ENCODE results near the gene MRPS18A. TPM values are rescaled to one million over a fixed set of nuclear protein-coding genes. Genes with fewer than 3 reads are reported as not detected.
A peak's percentile ranks its signal among the peaks of the same experiment; 100 is the strongest.

Gene MRPS18A
- total RNA-seq (2016; rRNA removed; fragmentation: Illumina TruSeq; extraction: Trizol) (89.1 and 100 TPM in 2 replicates), polyA plus RNA-seq (2011; rRNA removed) (87.8 and 102 TPM in 2 replicates), polyA minus RNA-seq (2011; rRNA and poly(A)+ RNA removed; ENCODE audit: low replicate concordance) (146 and 147 TPM in 2 replicates), Bru-seq, nascent RNA (percentile 87 among the genes with signal in this experiment), BruChase-seq, experiment 1, labeled RNA remaining after a 6-hour chase (percentile 63 among the genes with signal in this experiment), BruChase-seq, experiment 2, labeled RNA remaining after a 2-hour chase (percentile 66 among the genes with signal in this experiment)
- total RNA-seq (2016; cell fraction: cytosol; rRNA removed; fragmentation: Illumina TruSeq; extraction: Trizol; ENCODE audit: low read depth): 51.0 and 53.1 TPM in 2 replicates
- total RNA-seq (2016; cell fraction: insoluble cytoplasmic fraction; rRNA removed; fragmentation: Illumina TruSeq; extraction: Trizol): 92.0 and 115 TPM in 2 replicates
- total RNA-seq (2016; cell fraction: membrane; rRNA removed; fragmentation: Illumina TruSeq; extraction: Trizol): 52.2 and 52.5 TPM in 2 replicates
- total RNA-seq (2016; cell fraction: nucleus; rRNA removed; fragmentation: Illumina TruSeq; extraction: Trizol): 44.5 and 50.5 TPM in 2 replicates
- polyA plus RNA-seq (2011; cell fraction: cytosol; rRNA removed): 108 and 150 TPM in 2 replicates
- 43.7 and 43.9 TPM in 2 replicates for polyA plus RNA-seq (2011; cell fraction: nucleus; rRNA removed)
- 56.6 and 66.1 TPM in 2 replicates for polyA plus RNA-seq (2012)
- 59.0 and 63.6 TPM in 2 replicates for polyA plus RNA-seq (2016; cell fraction: cytosol; fragmentation: Illumina TruSeq; extraction: Trizol; ENCODE audit: low read depth)
- polyA plus RNA-seq (2016; cell fraction: insoluble cytoplasmic fraction; fragmentation: Illumina TruSeq; extraction: Trizol; ENCODE audit: low read depth): 121 and 138 TPM in 2 replicates
- 49.5 and 50.7 TPM in 2 replicates for polyA plus RNA-seq (2016; cell fraction: membrane; fragmentation: Illumina TruSeq; extraction: Trizol; ENCODE audit: low read depth)
- 49.3 and 56.1 TPM in 2 replicates for polyA plus RNA-seq (2016; cell fraction: nucleus; fragmentation: Illumina TruSeq; extraction: Trizol; ENCODE audit: insufficient read depth, low read depth)
- polyA minus RNA-seq (2011; cell fraction: cytosol; rRNA and poly(A)+ RNA removed): 32.4 and 35.6 TPM in 2 replicates
- polyA minus RNA-seq (2011; cell fraction: nucleus; rRNA and poly(A)+ RNA removed): 65.1 and 66.4 TPM in 2 replicates
- long read RNA-seq, experiment 1, transcript MRPS18A-202 (6 exons, 1,062 nt): major isoform, 96 of 106 reads
- long read RNA-seq, experiment 1, partial matches to known transcripts: 1 of 106 reads
- long read RNA-seq, experiment 1, other reads (novel, unspliced or antisense): 4 of 106 reads
- long read RNA-seq, experiment 2, transcript MRPS18A-202 (6 exons, 1,062 nt): major isoform, 127 of 164 reads
- long read RNA-seq, experiment 2, partial matches to known transcripts: 6 of 164 reads
- long read RNA-seq, experiment 2, other reads (novel, unspliced or antisense): 25 of 164 reads

DNA sequence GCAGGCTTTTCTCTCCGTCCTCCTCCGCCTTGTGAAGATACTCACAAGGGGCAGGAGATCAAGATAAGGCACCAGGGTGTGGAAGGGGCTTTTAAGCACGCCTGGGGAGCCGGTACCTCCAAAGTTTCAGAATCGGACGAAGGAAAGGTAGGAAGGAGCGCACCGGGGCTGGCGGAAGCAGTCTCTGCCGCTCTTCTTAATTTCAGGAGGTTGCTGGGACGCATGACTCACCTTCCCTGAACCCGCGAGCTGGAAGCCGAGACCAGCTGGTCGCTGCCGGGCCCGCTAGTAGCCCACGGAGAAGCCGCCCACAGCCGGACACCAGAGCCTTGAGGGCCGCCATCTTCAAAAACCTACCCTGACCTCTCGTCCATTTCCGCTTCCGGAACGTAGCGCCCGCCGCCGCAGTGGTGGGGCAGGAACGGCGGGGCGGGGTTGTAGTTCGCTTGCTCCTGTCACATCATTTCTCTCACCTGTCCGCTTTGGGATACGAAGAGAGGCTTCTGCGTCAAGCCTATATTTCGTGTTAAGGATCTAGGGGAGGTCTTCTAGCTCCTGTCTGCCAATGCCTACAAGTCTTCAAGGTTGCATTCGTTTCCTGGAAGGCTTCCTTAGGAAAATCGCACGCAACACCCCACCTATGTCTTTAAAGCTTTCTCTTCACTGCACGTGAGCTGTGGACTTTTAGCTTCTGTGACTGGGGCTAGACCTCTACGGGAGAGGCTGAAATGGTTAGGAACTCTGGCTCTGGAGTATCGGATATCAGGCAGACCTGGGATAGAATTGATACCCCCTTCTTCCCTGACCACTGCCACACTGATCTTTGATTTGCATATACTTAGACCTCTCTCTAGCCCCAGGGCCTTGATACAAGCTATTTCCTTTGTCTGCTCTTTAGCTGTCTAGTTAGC is at the start of gene MRPS18A:
MRPS18A (minus strand) TSS at position 355 of the 911 bp plus-strand sequence; CDS start at position 343, 12 bp downstream.
- Histone ChIP-seq H3K27me3 (ENCODE audit: control insufficient read depth in 1 of 2, insufficient read depth in 2 of 2, low read length in 2 of 2) (no peaks in the 10 kb centered on the region; a peak in 1 of 5 replicates), H3K4me3 (replicated peaks in 1 of 3; ENCODE audit: insufficient read depth in 1 of 3, low read depth in 2 of 3, low read length in 3 of 3) (peak within 1 kb of the TSS; percentile 93 to 98 (median 96)), H4K20me1 (ENCODE audit: insufficient read depth, low read length) (peaks cover 3% of the 10 kb centered on the region; the same call in 1 of the 2 replicates), H3K36me3 (replicated peaks in 1 of 2; ENCODE audit: control insufficient read depth in 1 of 2, insufficient read depth in 2 of 2, low read length in 2 of 2) (peaks cover 8 to 20% of the 10 kb centered on the region in 2 experiments), H3K27ac (ENCODE audit: extremely low read length, insufficient read depth, low read length) (peak within 1 kb of the TSS; percentile 58), H3K9ac (ENCODE audit: insufficient read depth, low read depth, low read length) (peak within 1 kb of the TSS; percentile 90), H3K9me3 (ENCODE audit: low read length) (no peaks in the 10 kb centered on the region), H2AFZ (ENCODE audit: low read length) (peak within 1 kb of the TSS; percentile 85), H3K4me2 (ENCODE audit: low read depth, low read length) (peak within 1 kb of the TSS; percentile 95), H3K79me2 (ENCODE audit: insufficient read depth, low read length) (peaks cover 48% of the 10 kb centered on the region), H3K4me1 (ENCODE audit: insufficient read depth, low read length) (peaks cover 50% of the 10 kb centered on the region)
- in situ Hi-C loops (cut with HindIII; ENCODE audit: extremely low pct_ligation_motif_present, low pct_unique_long_range_greater_than_20kb): no loop called here
- FAIRE-seq: peak; percentile 59
- peak; percentile 99 for ATAC-seq
- intact Hi-C loops (cut with micrococcal nuclease; ENCODE audit: unreplicated experiment): loop anchor here (1.0 kb wide), 1 partner anchor 15 kb away; no protein-coding TSS in a partner anchor
- POLR2A ChIA-PET: interaction anchor here (0.9 to 2.9 kb wide), 7 partner anchors 12 to 83 kb away, joined by 3 to 19 read pairs (median 5); partner anchors contain the start of genes GTPBP2 and VEGFA
- BruUV-seq (replicated peaks): no TSS peak
- under 1% methylated on average over 43 of the region's 43 CpGs for WGBS (ENCODE audit: low lambda C conversion rate)
- CTCF ChIA-PET (ENCODE audit: low intra/inter-chr PET ratio, low total read pairs): no interaction called here
- DNase-seq (ENCODE audit: low spot score): peak; percentile 78
- TF ChIP-seq ZNF143 (CRISPR knock-in tag; IDR thresholded peaks at IDR 0.05) (no peak), ZNF510 (CRISPR knock-in tag; IDR thresholded peaks at IDR 0.05; ENCODE audit: low read depth) (0 out of 2 replicates have a peak, but pooled peaks have one; percentile 81), ZNF678 (CRISPR knock-in tag; IDR thresholded peaks at IDR 0.05) (no peak), HES4 (CRISPR knock-in tag; IDR thresholded peaks at IDR 0.05; ENCODE audit: borderline replicate concordance) (no peak), SAFB2 (CRISPR knock-in tag; IDR thresholded peaks at IDR 0.05; ENCODE audit: borderline replicate concordance, low read depth) (no peak), NFYC (CRISPR knock-in tag; IDR thresholded peaks at IDR 0.05) (peak; percentile 66), POGK (CRISPR knock-in tag; conservative IDR thresholded peaks at IDR 0.05) (no peak; the same call in 1 of the 2 replicates), ZBTB2 (CRISPR knock-in tag; IDR thresholded peaks at IDR 0.05; ENCODE audit: low read depth) (no peak), GTF2F1 (IDR thresholded peaks at IDR 0.05; ENCODE audit: low read length) (no peak), ATM (IDR thresholded peaks at IDR 0.05; ENCODE audit: borderline replicate concordance) (no peak)
- TF ChIP-seq, protein P1, sequence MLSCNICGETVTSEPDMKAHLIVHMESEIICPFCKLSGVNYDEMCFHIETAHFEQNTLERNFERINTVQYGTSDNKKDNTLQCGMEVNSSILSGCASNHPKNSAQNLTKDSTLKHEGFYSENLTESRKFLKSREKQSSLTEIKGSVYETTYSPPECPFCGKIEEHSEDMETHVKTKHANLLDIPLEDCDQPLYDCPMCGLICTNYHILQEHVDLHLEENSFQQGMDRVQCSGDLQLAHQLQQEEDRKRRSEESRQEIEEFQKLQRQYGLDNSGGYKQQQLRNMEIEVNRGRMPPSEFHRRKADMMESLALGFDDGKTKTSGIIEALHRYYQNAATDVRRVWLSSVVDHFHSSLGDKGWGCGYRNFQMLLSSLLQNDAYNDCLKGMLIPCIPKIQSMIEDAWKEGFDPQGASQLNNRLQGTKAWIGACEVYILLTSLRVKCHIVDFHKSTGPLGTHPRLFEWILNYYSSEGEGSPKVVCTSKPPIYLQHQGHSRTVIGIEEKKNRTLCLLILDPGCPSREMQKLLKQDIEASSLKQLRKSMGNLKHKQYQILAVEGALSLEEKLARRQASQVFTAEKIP (CRISPR knock-in tag; IDR thresholded peaks at IDR 0.05; ENCODE audit: borderline replicate concordance): no peak

Measured in HepG2 (cell line).